GM23248 (cell line): ENCODE data around the gene KRTAP5-7. TPM values are rescaled to one million over a fixed set of nuclear protein-coding genes. Genes with fewer than 3 reads are reported as not detected.

Experiments
- DNase-seq: peaks from one replicate; pipeline ENCODE4 v3.0.0-alpha.2; 2015
- H2AFZ ChIP-seq: fragments of 200-600 bp; sonication (generic); 2 replicates; pipeline ENCODE4 v1.6.1; 2016; ENCODE audit warnings: antibody characterized with exemption
- H3F3A ChIP-seq: fragments of 200-600 bp; sonication (generic); 2 replicates; pipeline ENCODE4 v1.6.1; 2016; ENCODE audit warnings: mild to moderate bottlenecking, antibody characterized with exemption, mixed run types; ENCODE audit not compliant: insufficient read depth
- H3K27ac ChIP-seq: fragments of 200-600 bp; sonication (generic); 2 replicates; pipeline ENCODE4 v1.5.1; 2016; ENCODE audit warnings: mild to moderate bottlenecking
- H3K27me3 ChIP-seq: fragments of 200-600 bp; sonication (generic); replicated peaks from 2 replicates; pipeline ENCODE4 v1.6.1; 2016; ENCODE audit warnings: mild to moderate bottlenecking; ENCODE audit not compliant: insufficient read depth
- H3K36me3 ChIP-seq: fragments of 200-600 bp; sonication (generic); 2 replicates; pipeline ENCODE4 v1.6.1; 2016; ENCODE audit warnings: low read depth, mild to moderate bottlenecking
- H3K4me1 ChIP-seq: fragments of 200-600 bp; sonication (generic); 2 replicates; pipeline ENCODE4 v1.6.1; 2016; ENCODE audit warnings: mild to moderate bottlenecking; ENCODE audit not compliant: insufficient read depth
- H3K4me2 ChIP-seq: fragments of 200-600 bp; sonication (generic); one replicate; pipeline ENCODE4 v1.6.1; 2016; ENCODE audit warnings: mild to moderate bottlenecking; ENCODE audit not compliant: unreplicated experiment
- H3K4me3 ChIP-seq: fragments of 200-600 bp; sonication (generic); 2 replicates; pipeline ENCODE4 v1.5.1; 2016; ENCODE audit warnings: mild to moderate bottlenecking
- H3K79me2 ChIP-seq: fragments of 200-600 bp; sonication (generic); 2 replicates; pipeline ENCODE4 v1.6.1; 2016; ENCODE audit warnings: mild to moderate bottlenecking; ENCODE audit not compliant: insufficient read depth
- H3K9ac ChIP-seq: fragments of 200-600 bp; sonication (generic); 2 replicates; pipeline ENCODE4 v1.6.1; 2016; ENCODE audit warnings: mild to moderate bottlenecking
- H3K9me2 ChIP-seq: fragments of 200-600 bp; sonication (generic); 2 replicates; pipeline ENCODE4 v1.6.1; 2016; ENCODE audit warnings: mixed run types, mild to moderate bottlenecking, moderate library complexity; ENCODE audit not compliant: insufficient read depth
- H3K9me3 ChIP-seq: fragments of 200-600 bp; sonication (generic); one replicate; pipeline ENCODE4 v1.6.1; 2017; ENCODE audit warnings: low read depth
- H4K20me1 ChIP-seq: fragments of 200-600 bp; sonication (generic); 2 replicates; pipeline ENCODE4 v1.6.0; 2016; ENCODE audit not compliant: insufficient read depth
- EZH2 ChIP-seq: fragments of 200-600 bp; sonication (generic); IDR thresholded peaks from 2 replicates; pipeline ENCODE4 v1.6.1; 2018; ENCODE audit warnings: antibody characterized with exemption, mild to moderate bottlenecking; ENCODE audit not compliant: insufficient read depth, poor library complexity, severe bottlenecking
- EZH2phosphoT487 ChIP-seq: fragments of 200-600 bp; sonication (generic); IDR thresholded peaks from 2 replicates; pipeline ENCODE4 v1.6.1; 2018; ENCODE audit warnings: antibody characterized with exemption, moderate library complexity, mild to moderate bottlenecking, low read depth; ENCODE audit not compliant: insufficient read depth
- WGBS, 2 experiments: methylation state at CpG; one replicate each; pipeline ENCODE4 v1.1.6; 2015 to 2017; ENCODE audit warnings: low lambda C conversion rate in 2 of 2, low coverage in 1 of 2; ENCODE audit errors: missing lambda C conversion rate in 2 of 2; 5-methylcytosine and 5-hydroxymethylcytosine counted together
- in situ Hi-C: fragments of 300-500 bp; cut with MboI; formaldehyde crosslinking; loops from 2 replicates; pipeline ENCODE4 v1.15.0; 2020
- polyA plus RNA-seq: library from polyadenylated mRNA; unstranded; fragments of >200 nt; fragmentation: Nextera tagmentation; extraction: Ambion mirVana; gene quantifications from 2 replicates; pipeline ENCODE4 v1.2.1, GENCODE V29; 2016
- total RNA-seq: library from RNA; depleted of rRNA; stranded (reverse); fragments of >200 nt; shearing (Covaris generic); gene quantifications from 2 replicates; pipeline ENCODE4 v1.2.3, GENCODE V29; 2014

The KRTAP5-7 gene
- total and polyA plus RNA-seq, 2 experiments from 2014 or later = not detected

DNA sequence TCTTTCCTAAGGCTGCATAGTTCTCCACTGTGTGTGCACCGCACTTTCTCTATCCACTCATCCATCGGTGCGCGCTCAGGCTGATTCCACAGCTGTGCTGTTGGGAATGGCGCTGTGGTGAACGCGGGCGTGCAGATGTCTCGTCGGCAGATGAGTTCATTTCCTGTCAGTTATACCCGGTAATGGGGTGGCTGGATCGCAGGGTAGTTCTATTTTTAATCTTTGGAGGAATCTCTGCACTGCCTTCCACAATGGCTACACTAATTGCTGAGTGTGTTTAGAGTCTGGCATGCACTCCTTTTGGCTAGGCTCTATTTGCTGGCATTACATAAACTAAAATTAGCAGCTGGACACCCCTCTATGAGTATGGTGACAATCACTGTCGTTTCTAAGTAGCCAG, 27.9 kb upstream of the KRTAP5-7 start:
- no peaks in the 10 kb centered on the region for H3K9me2 ChIP-seq
- in situ Hi-C loops = no loop called here
- peaks cover 18% of the 10 kb centered on the region for H3K36me3 ChIP-seq

GRCh38 chr11:71499546-71499945, 27.5 kb upstream of the KRTAP5-7 start:
- no peak for DNase-seq
- Histone ChIP-seq H3K27me3 (no peaks in the 10 kb centered on the region), H4K20me1 (no peaks in the 10 kb centered on the region), H3K9me2 (no peaks in the 10 kb centered on the region), H3K4me3 (no peak overlapping the region), H2AFZ (no peak overlapping the region), H3K9ac (no peak overlapping the region), H3K4me1 (no peaks in the 10 kb centered on the region), H3K79me2 (no peaks in the 10 kb centered on the region), H3K36me3 (peaks cover 18% of the 10 kb centered on the region), H3F3A (no peaks in the 10 kb centered on the region), H3K27ac (no peak overlapping the region), H3K9me3 (no peaks in the 10 kb centered on the region), H3K4me2 (no peak overlapping the region)
- WGBS, 2 experiments = 82 to 84% methylated on average over 6 of the region's 6 CpGs
- in situ Hi-C loops = no loop called here
- TF ChIP-seq EZH2 (no peak), EZH2phosphoT487 (no peak)

More for the DNA sequence above, 27.9 kb upstream of the KRTAP5-7 start:
- no peak overlapping the region for H3K4me3 ChIP-seq
- WGBS, 2 experiments = 91 to 93% methylated on average over 13 of the region's 13 CpGs
- no peaks in the 10 kb centered on the region for H3K27me3 ChIP-seq
- TF ChIP-seq EZH2 (no peak), EZH2phosphoT487 (no peak)
- no peaks in the 10 kb centered on the region for H3K79me2 ChIP-seq
- no peak overlapping the region for H3K4me2 ChIP-seq
- H3K27ac ChIP-seq = no peak overlapping the region
- H4K20me1 ChIP-seq = no peaks in the 10 kb centered on the region
- no peak overlapping the region for H2AFZ ChIP-seq
- DNase-seq = no peak
- H3K9ac ChIP-seq = no peak overlapping the region
- no peaks in the 10 kb centered on the region for H3K4me1 ChIP-seq
- H3F3A ChIP-seq = no peaks in the 10 kb centered on the region
- H3K9me3 ChIP-seq = no peaks in the 10 kb centered on the region

- no peaks in the 10 kb centered on the region for H3K9me2 ChIP-seq
- TF ChIP-seq EZH2 = no peak
- TF ChIP-seq EZH2phosphoT487 = no peak
- H3K9me3 ChIP-seq = no peaks in the 10 kb centered on the region
- H3K4me1 ChIP-seq = no peaks in the 10 kb centered on the region
- H3K27ac ChIP-seq = no peak overlapping the region
- H3K79me2 ChIP-seq = no peaks in the 10 kb centered on the region
- no peaks in the 10 kb centered on the region for H3F3A ChIP-seq
- peaks cover 18% of the 10 kb centered on the region for H3K36me3 ChIP-seq
- no peak overlapping the region for H3K4me2 ChIP-seq
- DNase-seq = no peak
- H4K20me1 ChIP-seq = no peaks in the 10 kb centered on the region
- no peak overlapping the region for H2AFZ ChIP-seq
- H3K9ac ChIP-seq = no peak overlapping the region
- 67 to 74% methylated on average over 6 of the region's 6 CpGs for WGBS, 2 experiments
- in situ Hi-C loops = no loop called here
- no peaks in the 10 kb centered on the region for H3K27me3 ChIP-seq
- no peak overlapping the region for H3K4me3 ChIP-seq
Observed at GRCh38 chr11:71500601-71501021, 26.5 kb upstream of the KRTAP5-7 start.

DNA sequence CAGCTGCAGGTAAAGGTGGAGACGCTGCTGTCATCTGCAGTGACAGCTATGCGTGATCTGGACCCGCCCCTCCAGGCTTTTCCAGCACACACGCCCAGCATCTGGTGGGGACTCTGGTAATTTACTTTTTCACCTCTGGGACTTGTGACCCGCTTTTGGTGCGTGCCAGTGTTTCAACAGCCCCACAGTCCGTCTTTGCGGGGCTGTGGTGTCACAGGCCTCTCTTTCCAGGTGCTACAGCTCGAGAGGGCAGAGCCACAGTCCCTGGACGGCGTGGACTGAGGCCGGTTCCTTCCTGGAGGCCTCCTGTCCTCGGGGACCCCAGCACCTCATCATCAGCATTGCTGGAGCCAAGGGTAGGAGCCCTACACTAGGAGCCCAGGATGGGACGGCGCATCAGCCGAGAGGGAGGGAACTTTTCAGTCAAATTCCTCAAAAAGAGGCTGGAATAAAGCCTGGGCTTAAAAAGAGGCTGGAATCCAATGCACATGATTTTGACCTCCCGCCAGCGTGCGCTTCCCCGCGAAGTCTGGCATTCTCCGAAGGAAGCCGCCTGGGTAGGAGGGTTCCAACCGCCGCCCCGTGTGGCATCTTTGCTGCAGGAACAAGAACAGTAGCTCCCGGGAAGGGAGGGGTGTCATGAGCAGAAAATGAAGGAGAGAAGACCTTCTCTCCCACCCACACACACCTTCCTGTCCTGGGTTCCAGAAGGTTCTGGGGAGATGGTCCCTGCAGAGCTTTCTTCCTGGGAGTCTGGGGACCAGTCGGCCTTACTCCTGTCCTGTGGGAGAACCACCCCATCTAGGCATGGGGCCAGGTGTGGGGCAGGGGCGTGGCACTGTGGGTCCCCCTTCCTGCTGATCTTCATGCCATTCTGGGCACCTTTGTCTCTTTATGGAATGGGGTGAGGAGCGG, 25.7 kb upstream of the KRTAP5-7 start:
- H4K20me1 ChIP-seq = no peaks in the 10 kb centered on the region
- no peak overlapping the region for H3K9ac ChIP-seq
- 87 to 89% methylated on average over 30 of the region's 30 CpGs for WGBS, 2 experiments
- H3K4me2 ChIP-seq = no peak overlapping the region
- no peaks in the 10 kb centered on the region for H3K4me1 ChIP-seq
- in situ Hi-C loops = no loop called here
- H3K27me3 ChIP-seq = no peaks in the 10 kb centered on the region
- no peaks in the 10 kb centered on the region for H3K9me2 ChIP-seq
- no peaks in the 10 kb centered on the region for H3K79me2 ChIP-seq
- no peaks in the 10 kb centered on the region for H3F3A ChIP-seq
- H2AFZ ChIP-seq = no peak overlapping the region
- no peak overlapping the region for H3K4me3 ChIP-seq
- no peak overlapping the region for H3K27ac ChIP-seq
- no peaks in the 10 kb centered on the region for H3K9me3 ChIP-seq
- H3K36me3 ChIP-seq = peaks cover 18% of the 10 kb centered on the region
- TF ChIP-seq EZH2phosphoT487 = no peak
- no peak for TF ChIP-seq EZH2
- no peak for DNase-seq
